PC-3 (cell line): Measurements from ENCODE around the gene PARP3. TPM values are rescaled to one million over a fixed set of nuclear protein-coding genes. Genes with fewer than 3 reads are reported as not detected.
A peak's percentile ranks its signal among the peaks of the same experiment; 100 is the strongest.

Source experiments
- ATAC-seq: fragments of 200-7000 bp; cut with Tn5 transposase; 2 replicates; pipeline ENCODE4 v1.9.1; 2020; ENCODE audit warnings: mild to moderate bottlenecking, moderate library complexity
- BruUV-seq: library from RNA; stranded (reverse); fragments of 400-500 nt; replicated peaks from 2 replicates; lab custom pipeline; 2021; lab: Mats Ljungman, UMichigan
- CTCF ChIA-PET: fragments of 300-600 bp; sonication (Branson Sonifier 250); formaldehyde crosslinking; loops from one replicate; lab custom pipeline; 2022; ENCODE audit warnings: antibody characterized with exemption; lab: Charles Lee
- POLR2A ChIA-PET: fragments of 300-600 bp; sonication (Branson Sonifier 250); formaldehyde crosslinking; loops from one replicate; lab custom pipeline; 2022; ENCODE audit warnings: antibody characterized with exemption; ENCODE audit not compliant: unreplicated experiment; lab: Charles Lee
- DNase-seq: peaks from one replicate; pipeline ENCODE4 v3.0.0-alpha.2; 2015
- H2AFZ ChIP-seq: fragments of 300-600 bp; sonication (generic); 2 replicates; pipeline ENCODE4 v1.6.0; 2016; ENCODE audit warnings: antibody characterized with exemption, low read length
- H3F3A ChIP-seq: fragments of 300-600 bp; sonication (generic); one replicate; pipeline ENCODE4 v1.6.0; 2017; ENCODE audit warnings: antibody characterized with exemption, low read length, control low read depth, mild to moderate bottlenecking; ENCODE audit not compliant: unreplicated experiment
- H3K27ac ChIP-seq: fragments of 300-600 bp; sonication (generic); 2 replicates; pipeline ENCODE4 v1.5.1; 2016; ENCODE audit warnings: mild to moderate bottlenecking, low read length
- H3K27me3 ChIP-seq: fragments of 300-600 bp; sonication (generic); 2 replicates; pipeline ENCODE4 v1.6.1; 2016; ENCODE audit warnings: low read length, mixed read lengths
- H3K36me3 ChIP-seq: fragments of 300-600 bp; sonication (generic); 2 replicates; pipeline ENCODE4 v1.6.1; 2016; ENCODE audit warnings: low read depth, mixed run types, low read length, mixed read lengths
- H3K4me1 ChIP-seq: fragments of 300-600 bp; sonication (generic); 2 replicates; pipeline ENCODE4 v1.5.1; 2016; ENCODE audit warnings: low read length; ENCODE audit not compliant: insufficient read depth
- H3K4me2 ChIP-seq: fragments of 300-600 bp; sonication (generic); 2 replicates; pipeline ENCODE4 v1.6.0; 2016; ENCODE audit warnings: low read length
- H3K4me3 ChIP-seq: fragments of 300-600 bp; sonication (generic); 2 replicates; pipeline ENCODE4 v1.5.1; 2016; ENCODE audit warnings: mild to moderate bottlenecking, low read length, mixed read lengths
- H3K79me2 ChIP-seq: fragments of 300-600 bp; sonication (generic); 2 replicates; pipeline ENCODE4 v1.6.1; 2017; ENCODE audit warnings: low read length, mixed read lengths
- H3K9ac ChIP-seq: fragments of 300-600 bp; sonication (generic); 2 replicates; pipeline ENCODE4 v1.6.0; 2016; ENCODE audit warnings: mild to moderate bottlenecking, low read length
- H3K9me2 ChIP-seq: fragments of 300-600 bp; sonication (generic); replicated peaks from 2 replicates; pipeline ENCODE4 v1.6.1; 2016; ENCODE audit warnings: mixed run types, low read length, mixed read lengths
- H3K9me3 ChIP-seq: fragments of 300-600 bp; sonication (generic); 2 replicates; pipeline ENCODE4 v1.6.1; 2016; ENCODE audit warnings: low read length, mixed read lengths
- H4K20me1 ChIP-seq: fragments of 300-600 bp; sonication (generic); 2 replicates; pipeline ENCODE4 v1.6.1; 2016; ENCODE audit warnings: low read length, mixed read lengths
- CTCF ChIP-seq: fragments of 300-600 bp; sonication (generic); conservative IDR thresholded peaks from 2 replicates; pipeline ENCODE4 v1.5.1; 2017; ENCODE audit warnings: antibody characterized with exemption, low read depth, mild to moderate bottlenecking, low read length
- EZH2 ChIP-seq: fragments of 300-600 bp; sonication (generic); IDR thresholded peaks from one replicate; pipeline ENCODE4 v1.6.1; 2017; ENCODE audit warnings: antibody characterized with exemption, mild to moderate bottlenecking, low read length; ENCODE audit not compliant: unreplicated experiment
- EZH2phosphoT487 ChIP-seq: fragments of 300-600 bp; sonication (generic); IDR thresholded peaks from 2 replicates; pipeline ENCODE4 v1.6.1; 2018; ENCODE audit warnings: mild to moderate bottlenecking, antibody characterized with exemption, low read length, borderline replicate concordance
- intact Hi-C: fragments of 100-400 bp; cut with micrococcal nuclease; formaldehyde crosslinking; loops from 2 replicates; pipeline ENCODE4 v1.9.0; 2023
- total RNA-seq: library from RNA; depleted of rRNA; stranded (reverse); fragments of >200 nt; gene quantifications from 2 replicates; pipeline ENCODE4 v1.2.3, GENCODE V29; 2014

The PARP3 gene
- total RNA-seq, 1 experiment from 2014 or later = 19.3 TPM

- Histone ChIP-seq H3K36me3 (peaks cover 33% of the 10 kb centered on the region), H3K9ac (peak overlapping the region; percentile 96), H3K9me3 (no peaks in the 10 kb centered on the region), H3F3A (no peaks in the 10 kb centered on the region), H4K20me1 (peaks cover 28% of the 10 kb centered on the region), H3K27me3 (no peaks in the 10 kb centered on the region), H3K4me1 (peaks cover 33% of the 10 kb centered on the region), H3K4me2 (peak overlapping the region; percentile 85), H3K79me2 (peaks cover 40% of the 10 kb centered on the region), H2AFZ (no peak overlapping the region; the same call in 1 of the 2 replicates), H3K4me3 (peak overlapping the region; percentile 92), H3K27ac (peak overlapping the region; percentile 22), H3K9me2 (no peaks in the 10 kb centered on the region)
- CTCF ChIA-PET = interaction anchor here (0.6 to 2.8 kb wide), 12 partner anchors 16 to 356 kb away, joined by 3 to 46 read pairs (median 3); partner anchors contain the start of genes ABHD14A, ABHD14B, ACY1 and POC1A
- intact Hi-C loops = loop anchor here (5.0 kb wide), 1 partner anchor 269 kb away; the partner anchor contains the start of gene TEX264
- BruUV-seq = TSS peak; percentile 42
- ATAC-seq = no peak
- POLR2A ChIA-PET = interaction anchor here (0.5 to 1.2 kb wide), 2 partner anchors 42 to 303 kb away, joined by 3 to 6 read pairs; partner anchors contain the start of gene ACY1
- TF ChIP-seq EZH2phosphoT487 = no peak
- no peak for TF ChIP-seq CTCF
- no peak for TF ChIP-seq EZH2
- no peak for DNase-seq
Measured at GRCh38 chr3:51940648-51941462, 1.3 kb upstream of the PARP3 start.

GRCh38 chr3:51941463-51941797 is 733 bp upstream of the PARP3 start:
- peak overlapping the region; percentile 92 for H3K4me3 ChIP-seq
- peak overlapping the region; percentile 85 for H3K4me2 ChIP-seq
- H3K27ac ChIP-seq = peak overlapping the region; percentile 22
- peaks cover 33% of the 10 kb centered on the region for H3K4me1 ChIP-seq
- intact Hi-C loops = loop anchor here (5.0 kb wide), 1 partner anchor 269 kb away; the partner anchor contains the start of gene TEX264
- peak overlapping the region; percentile 52; the same call in 1 of the 2 replicates for H2AFZ ChIP-seq
- H3K79me2 ChIP-seq = peaks cover 40% of the 10 kb centered on the region
- ChIA-PET POLR2A (interaction anchor here (0.5 to 1.2 kb wide), 2 partner anchors 42 to 303 kb away, joined by 3 to 6 read pairs; partner anchors contain the start of gene ACY1), CTCF (interaction anchor here (0.6 to 2.8 kb wide), 13 partner anchors 17 to 357 kb away, joined by 3 to 46 read pairs (median 3); partner anchors contain the start of genes ABHD14A, ABHD14B, ACY1 and POC1A)
- peaks cover 28% of the 10 kb centered on the region for H3K36me3 ChIP-seq
- H3F3A ChIP-seq = no peaks in the 10 kb centered on the region
- H3K9me3 ChIP-seq = no peaks in the 10 kb centered on the region
- TF ChIP-seq EZH2 (no peak), CTCF (no peak), EZH2phosphoT487 (no peak)
- BruUV-seq = no TSS peak
- DNase-seq (no peak), ATAC-seq (peak; percentile 1; the same call in 1 of the 2 replicates)
- H3K9me2 ChIP-seq = no peaks in the 10 kb centered on the region
- H4K20me1 ChIP-seq = peaks cover 28% of the 10 kb centered on the region
- peak overlapping the region; percentile 96 for H3K9ac ChIP-seq
- no peaks in the 10 kb centered on the region for H3K27me3 ChIP-seq
